CD8-positive, alpha-beta memory T cell (primary cell): ENCODE data around the gene CIAO2A. TPM values are rescaled to one million over a fixed set of nuclear protein-coding genes. Genes with fewer than 3 reads are reported as not detected.

Source experiments
- CTCF ChIA-PET: fragments of 350-600 bp; sonication (Branson Sonifier 250); formaldehyde crosslinking; loops from one replicate; lab custom pipeline; 2021; ENCODE audit warnings: antibody characterized with exemption; lab: Charles Lee
- POLR2A ChIA-PET: fragments of 350-600 bp; sonication (Branson Sonifier 250); formaldehyde crosslinking; loops from one replicate; lab custom pipeline; 2021; ENCODE audit warnings: antibody characterized with exemption; lab: Charles Lee
- DNase-seq, 5 donors: peaks; one replicate each; pipeline versions ENCODE4 v3.0.0 to v3.0.0-alpha.2; 2020 to 2022; ENCODE audit warnings: mixed read lengths in 1 of 5
- H3K27ac ChIP-seq: one replicate; pipeline ENCODE4 v1.7.0; 2013; ENCODE audit warnings: low read depth, mild to moderate bottlenecking, low read length, moderate library complexity
- H3K27me3 ChIP-seq: 2 replicates; pipeline ENCODE4 v1.7.0; 2013; ENCODE audit warnings: low read length, mild to moderate bottlenecking; ENCODE audit not compliant: insufficient read depth, poor library complexity, severe bottlenecking
- H3K36me3 ChIP-seq: 2 replicates; pipeline ENCODE4 v1.7.0; 2013; ENCODE audit warnings: mild to moderate bottlenecking, low read length, moderate library complexity; ENCODE audit not compliant: insufficient read depth
- H3K4me1 ChIP-seq: 2 replicates; pipeline ENCODE4 v1.7.0; 2013; ENCODE audit warnings: mild to moderate bottlenecking, low read length, moderate library complexity; ENCODE audit not compliant: insufficient read depth
- H3K4me3 ChIP-seq: 2 replicates; pipeline ENCODE4 v1.7.0; 2013; ENCODE audit warnings: mild to moderate bottlenecking, low read length
- H3K9me3 ChIP-seq: 2 replicates; pipeline ENCODE4 v1.7.0; 2013; ENCODE audit warnings: mild to moderate bottlenecking, low read length
- H3K27ac Mint-ChIP-seq, 8 donors: one replicate each; pipeline ENCODE4 v1.8.0; 2020 to 2021; ENCODE audit warnings: mixed read lengths in 8 of 8, mild to moderate bottlenecking in 6 of 8, inconsistent platforms in 3 of 8, moderate library complexity in 3 of 8
- H3K27me3 Mint-ChIP-seq, 2 donors: one replicate each; pipeline ENCODE4 v1.8.0; 2020 to 2021; ENCODE audit warnings: mixed read lengths in 2 of 2, mild to moderate bottlenecking in 1 of 2, moderate library complexity in 1 of 2
- H3K36me3 Mint-ChIP-seq, 3 donors: one replicate each; pipeline ENCODE4 v1.8.0; 2020 to 2021; ENCODE audit warnings: mixed read lengths in 3 of 3, inconsistent platforms in 1 of 3, mild to moderate bottlenecking in 1 of 3
- H3K4me1 Mint-ChIP-seq, 3 donors: one replicate each; pipeline ENCODE4 v1.8.0; 2020 to 2021; ENCODE audit warnings: mixed read lengths in 3 of 3, inconsistent platforms in 1 of 3, mild to moderate bottlenecking in 1 of 3
- H3K4me3 Mint-ChIP-seq, 7 donors: one replicate each; pipeline ENCODE4 v1.8.0; 2020 to 2021; ENCODE audit warnings: mixed read lengths in 7 of 7, mild to moderate bottlenecking in 6 of 7, moderate library complexity in 4 of 7, inconsistent platforms in 2 of 7
- H3K9me3 Mint-ChIP-seq, 5 donors: one replicate each; pipeline ENCODE4 v1.8.0; 2020 to 2022; ENCODE audit warnings: mixed read lengths in 5 of 5, mild to moderate bottlenecking in 3 of 5, moderate library complexity in 2 of 5, inconsistent platforms in 1 of 5
- polyA plus RNA-seq: library from polyadenylated mRNA; unstranded; fragments of 300-500 nt; fragmentation: Illumina TruSeq; gene quantifications from one replicate; pipeline ENCODE4 v1.2.3, GENCODE V29; 2021
- total RNA-seq, 2 experiments: library from RNA; stranded (reverse); gene quantifications; one replicate each; pipeline ENCODE4 v1.2.3, GENCODE V29; 2021

The CIAO2A gene
- 10 to 100 TPM; 68.0 to 68.7 TPM for total RNA-seq
- 78.1 TPM for polyA plus RNA-seq

GRCh38 chr15:64093627-64094417 is at the start of gene CIAO2A:
Gene CIAO2A, minus strand, starts transcription at chr15:64093838. Its CDS starts 70 bp downstream, at chr15:64093768.
- H3K27ac Mint-ChIP-seq, result peak within 1 kb of the TSS; percentile 91 to 99 (median 98)
- H3K4me1 Mint-ChIP-seq, result peaks cover 70 to 85% (median 78%) of the 10 kb centered on the region in 3 donors
- no peaks in the 10 kb centered on the region for H3K9me3 Mint-ChIP-seq

GRCh38 chr15:64143276-64143675 is 49.6 kb upstream of the CIAO2A start:
- H3K27ac ChIP-seq, result no peak overlapping the region
- Mint-ChIP-seq H3K9me3 (no peaks in the 10 kb centered on the region), H3K36me3 (peaks cover 0 to 64% (median 5%) of the 10 kb centered on the region in 3 donors), H3K27me3 (peaks cover 0 to 1% of the 10 kb centered on the region in 2 donors), H3K4me1 (no peaks in the 10 kb centered on the region), H3K27ac (no peak overlapping the region), H3K4me3 (no peak overlapping the region)
- CTCF ChIA-PET, result interaction anchor here (0.9 to 3.0 kb wide), 3 partner anchors 9 to 11 kb away, joined by 3 to 14 read pairs (median 11); no protein-coding TSS in a partner anchor
- DNase-seq, result no peak
- no peaks in the 10 kb centered on the region for H3K9me3 ChIP-seq
- no peaks in the 10 kb centered on the region for H3K4me1 ChIP-seq
- no peaks in the 10 kb centered on the region for H3K27me3 ChIP-seq
- peaks cover 7% of the 10 kb centered on the region for H3K36me3 ChIP-seq
- POLR2A ChIA-PET, result no interaction called here
- no peak overlapping the region for H3K4me3 ChIP-seq

More at GRCh38 chr15:64093627-64094417, at the start of gene CIAO2A:
- Histone ChIP-seq H3K27ac (peak within 1 kb of the TSS; percentile 88), H3K4me1 (peaks cover 49% of the 10 kb centered on the region), H3K9me3 (no peaks in the 10 kb centered on the region), H3K36me3 (no peaks in the 10 kb centered on the region), H3K27me3 (no peaks in the 10 kb centered on the region), H3K4me3 (peak within 1 kb of the TSS; percentile 98)
- CTCF ChIA-PET, result interaction anchor here (0.7 to 1.6 kb wide), 6 partner anchors 18 to 748 kb away, joined by 3 to 5 read pairs (median 4); partner anchors contain the start of gene PLEKHO2
- DNase-seq, result peak; percentile 80 to 94 (median 87)
- Mint-ChIP-seq H3K36me3 (peaks cover 0 to 36% (median 4%) of the 10 kb centered on the region in 3 donors), H3K4me3 (peak within 1 kb of the TSS; percentile 93 to 99 (median 97)), H3K27me3 (no peaks in the 10 kb centered on the region)
- POLR2A ChIA-PET, result interaction anchor here (0.9 to 1.3 kb wide), 11 partner anchors 23 to 1092 kb away, joined by 3 to 9 read pairs (median 4); partner anchors contain the start of genes CLPX, PPIB and USP3

GRCh38 chr15:64141798-64142512 is 48.3 kb upstream of the CIAO2A start:
- CTCF ChIA-PET, result no interaction called here

GRCh38 chr15:64138331-64138941 is 44.8 kb upstream of the CIAO2A start:
- Histone ChIP-seq H3K4me1 (no peaks in the 10 kb centered on the region), H3K36me3 (peaks cover 36% of the 10 kb centered on the region), H3K27me3 (no peaks in the 10 kb centered on the region), H3K27ac (no peak overlapping the region), H3K4me3 (no peak overlapping the region), H3K9me3 (no peaks in the 10 kb centered on the region)
- Mint-ChIP-seq H3K4me3 (no peak overlapping the region), H3K9me3 (no peaks in the 10 kb centered on the region), H3K4me1 (no peaks in the 10 kb centered on the region), H3K27me3 (peaks cover 0 to 2% of the 10 kb centered on the region in 2 donors), H3K36me3 (peaks cover 5 to 85% (median 18%) of the 10 kb centered on the region in 3 donors), H3K27ac (peak overlapping the region in 2 of 8 donors; percentile 10 to 17)
- CTCF ChIA-PET, result interaction anchor here (0.7 to 1.6 kb wide), 4 partner anchors 12 to 127 kb away, joined by 3 to 4 read pairs (median 3); no protein-coding TSS in a partner anchor
- POLR2A ChIA-PET, result no interaction called here
- no peak for DNase-seq

More at GRCh38 chr15:64141798-64142512, 48.3 kb upstream of the CIAO2A start:
- H3K27ac Mint-ChIP-seq, result peak overlapping the region in 6 of 8 donors; percentile 2 to 63 (median 38)
- H3K9me3 Mint-ChIP-seq, result no peaks in the 10 kb centered on the region
- Histone ChIP-seq H3K4me1 (no peaks in the 10 kb centered on the region), H3K36me3 (peaks cover 15% of the 10 kb centered on the region), H3K4me3 (no peak overlapping the region), H3K9me3 (no peaks in the 10 kb centered on the region), H3K27me3 (no peaks in the 10 kb centered on the region), H3K27ac (no peak overlapping the region)
- no peak for DNase-seq
- H3K36me3 Mint-ChIP-seq, result peaks cover 0 to 76% (median 12%) of the 10 kb centered on the region in 3 donors
- peaks cover 0 to 2% of the 10 kb centered on the region in 2 donors for H3K27me3 Mint-ChIP-seq
- no peaks in the 10 kb centered on the region for H3K4me1 Mint-ChIP-seq
- H3K4me3 Mint-ChIP-seq, result peak overlapping the region in 1 of 7 donors; percentile 12
- POLR2A ChIA-PET, result no interaction called here

- Histone ChIP-seq H3K9me3 (no peaks in the 10 kb centered on the region), H3K4me3 (no peak overlapping the region), H3K36me3 (peaks cover 41% of the 10 kb centered on the region), H3K4me1 (no peaks in the 10 kb centered on the region), H3K27ac (no peak overlapping the region), H3K27me3 (no peaks in the 10 kb centered on the region)
- Mint-ChIP-seq H3K36me3 (peaks cover 5 to 84% (median 22%) of the 10 kb centered on the region in 3 donors), H3K9me3 (no peaks in the 10 kb centered on the region), H3K27me3 (peaks cover 0 to 2% of the 10 kb centered on the region in 2 donors), H3K4me1 (no peaks in the 10 kb centered on the region), H3K27ac (peak overlapping the region in 2 of 8 donors; percentile 19 to 39), H3K4me3 (no peak overlapping the region)
- no peak for DNase-seq
- CTCF ChIA-PET, result interaction anchor here (0.7 to 1.6 kb wide), 4 partner anchors 13 to 126 kb away, joined by 3 to 4 read pairs (median 3); no protein-coding TSS in a partner anchor
- POLR2A ChIA-PET, result no interaction called here
Measured at GRCh38 chr15:64137226-64137833, 43.7 kb upstream of the CIAO2A start.

- Histone ChIP-seq H3K27ac (no peak overlapping the region), H3K27me3 (no peaks in the 10 kb centered on the region), H3K36me3 (peaks cover 51% of the 10 kb centered on the region), H3K9me3 (no peaks in the 10 kb centered on the region), H3K4me3 (no peak overlapping the region), H3K4me1 (no peaks in the 10 kb centered on the region)
- H3K27ac Mint-ChIP-seq, result no peak overlapping the region
- CTCF ChIA-PET, result no interaction called here
- POLR2A ChIA-PET, result no interaction called here
- H3K36me3 Mint-ChIP-seq, result peaks cover 5 to 84% (median 26%) of the 10 kb centered on the region in 3 donors
- no peaks in the 10 kb centered on the region for H3K9me3 Mint-ChIP-seq
- H3K4me1 Mint-ChIP-seq, result no peaks in the 10 kb centered on the region
- peaks cover 0 to 1% of the 10 kb centered on the region in 2 donors for H3K27me3 Mint-ChIP-seq
- DNase-seq, result no peak
- no peak overlapping the region for H3K4me3 Mint-ChIP-seq
Measured at GRCh38 chr15:64136347-64136746, 42.7 kb upstream of the CIAO2A start.

GRCh38 chr15:64134345-64134829 is 40.7 kb upstream of the CIAO2A start:
- Mint-ChIP-seq H3K4me1 (no peaks in the 10 kb centered on the region), H3K4me3 (no peak overlapping the region), H3K27me3 (peaks cover 0 to 1% of the 10 kb centered on the region in 2 donors), H3K9me3 (no peaks in the 10 kb centered on the region), H3K27ac (peak overlapping the region in 1 of 8 donors; percentile 54), H3K36me3 (peaks cover 5 to 92% (median 29%) of the 10 kb centered on the region in 3 donors)
- POLR2A ChIA-PET, result no interaction called here
- Histone ChIP-seq H3K27ac (no peak overlapping the region), H3K4me1 (no peaks in the 10 kb centered on the region), H3K4me3 (no peak overlapping the region), H3K36me3 (peaks cover 69% of the 10 kb centered on the region), H3K27me3 (no peaks in the 10 kb centered on the region), H3K9me3 (no peaks in the 10 kb centered on the region)
- DNase-seq, result no peak
- CTCF ChIA-PET, result interaction anchor here (2.0 to 2.1 kb wide), 2 partner anchors 10 to 19 kb away, joined by 5 to 11 read pairs; no protein-coding TSS in a partner anchor
